Stimulated activated CD4-positive, alpha-beta T cell treated with anti-CD3 and anti-CD28 coated beads, TNF-alpha, amount 100 ng/mL, for 24 hours (primary cell): ENCODE measurements around the gene WDR83.
A peak's percentile ranks its signal among the peaks of the same experiment; 100 is the strongest.
"Not testable (repeated sequence)": the region's sequence is repeated elsewhere in the genome, so short reads cannot be mapped to it uniquely, and the experiment has no call there.

Experiments used
- DNase-seq, 3 experiments: peaks; one replicate each; pipeline ENCODE4 v3.0.0-alpha.2; 2020; ENCODE audit warnings: low read depth in 3 of 3

Gene WDR83

GRCh38 chr19:12666265-12667048 lies at the start of gene WDR83, which contains the start of gene MAN2B1:
WDR83 (plus strand) TSS chr19:12666807; CDS start chr19:12669791, 2,984 bp downstream.
MAN2B1 (minus strand) TSS chr19:12666742; CDS start chr19:12666701, 41 bp downstream.
- peak; percentile 66 to 82 (median 67) for DNase-seq

DNA sequence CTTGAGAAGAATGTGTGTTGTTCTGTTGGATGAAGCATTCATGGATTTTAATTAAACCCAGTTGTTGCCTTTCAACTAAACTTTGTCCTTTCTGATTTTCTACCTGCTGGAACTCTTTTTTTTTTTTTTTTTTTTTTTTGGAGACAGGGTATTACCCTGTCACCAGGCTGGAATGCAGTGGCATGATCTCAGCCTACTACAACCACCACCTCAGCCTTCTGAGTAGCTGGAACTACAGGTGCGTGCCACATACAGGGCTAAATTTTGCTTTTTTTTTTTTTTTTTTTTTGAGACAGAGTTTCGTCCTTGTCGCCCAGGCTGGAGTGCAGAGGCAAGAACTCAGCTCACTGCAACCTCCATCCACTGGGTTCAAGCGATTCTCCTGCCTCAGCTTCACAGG lies 49.0 kb upstream of the WDR83 start:
- no peak for DNase-seq

GRCh38 chr19:12621253-12622024 lies 45.2 kb upstream of the WDR83 start:
- not testable (repeated sequence) for DNase-seq

DNA sequence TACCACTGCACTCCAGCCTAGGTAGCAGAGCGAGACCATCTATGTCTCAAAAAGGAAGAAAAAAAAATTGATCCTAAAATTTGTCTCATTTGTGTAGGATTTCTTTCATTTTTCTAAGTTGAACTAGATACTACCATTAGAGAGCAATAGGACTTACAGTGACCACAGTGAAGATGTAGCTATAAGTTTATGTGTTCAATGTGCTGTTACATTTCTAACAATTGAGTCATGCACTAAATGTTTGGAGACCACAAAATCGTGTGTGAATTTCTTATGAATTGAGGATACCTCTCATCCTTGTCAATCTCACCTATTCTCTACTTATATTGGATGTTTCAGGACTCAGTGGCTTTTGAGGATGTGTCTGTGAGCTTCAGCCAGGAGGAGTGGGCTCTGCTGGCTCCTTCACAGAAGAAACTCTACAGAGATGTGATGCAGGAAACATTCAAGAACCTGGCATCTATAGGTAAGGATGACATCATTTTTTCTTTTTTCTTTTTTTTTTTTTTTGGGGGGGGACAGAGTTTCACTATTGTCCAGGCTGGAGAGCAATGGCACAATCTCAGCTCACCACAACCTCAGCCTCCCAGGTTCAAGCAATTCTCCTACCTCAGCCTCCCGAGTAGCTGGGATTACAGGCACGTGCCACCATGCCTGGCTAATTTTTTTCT lies 43.1 kb upstream of the WDR83 start:
- DNase-seq: no peak

GRCh38 chr19:12626958-12627357 lies 39.6 kb upstream of the WDR83 start:
- DNase-seq: no peak

GRCh38 chr19:12628040-12629022 lies 38.3 kb upstream of the WDR83 start:
- no peak for DNase-seq

- DNase-seq: no peak
Measured at GRCh38 chr19:12629215-12629614, 37.4 kb upstream of the WDR83 start.

DNA sequence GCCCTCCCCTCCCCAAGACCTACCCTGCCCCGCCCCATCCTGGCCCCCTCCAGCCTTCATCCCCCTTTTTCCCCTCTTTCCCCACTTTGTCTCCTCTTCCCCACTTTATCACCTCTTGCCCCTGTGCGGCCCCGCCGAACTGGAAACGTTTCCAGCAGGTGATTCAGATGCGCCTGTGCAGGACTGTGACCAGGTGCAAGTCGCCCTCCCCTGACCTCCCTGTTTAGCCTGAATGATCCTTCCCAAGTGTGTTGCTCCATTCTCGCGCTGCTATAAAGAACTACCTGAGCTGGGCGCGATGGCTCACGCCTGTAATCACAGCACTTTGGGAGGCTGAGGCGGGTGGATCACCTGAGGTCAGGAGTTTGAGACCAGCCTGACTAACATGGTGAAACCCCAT lies 30.0 kb upstream of the WDR83 start:
- DNase-seq: no peak

DNA sequence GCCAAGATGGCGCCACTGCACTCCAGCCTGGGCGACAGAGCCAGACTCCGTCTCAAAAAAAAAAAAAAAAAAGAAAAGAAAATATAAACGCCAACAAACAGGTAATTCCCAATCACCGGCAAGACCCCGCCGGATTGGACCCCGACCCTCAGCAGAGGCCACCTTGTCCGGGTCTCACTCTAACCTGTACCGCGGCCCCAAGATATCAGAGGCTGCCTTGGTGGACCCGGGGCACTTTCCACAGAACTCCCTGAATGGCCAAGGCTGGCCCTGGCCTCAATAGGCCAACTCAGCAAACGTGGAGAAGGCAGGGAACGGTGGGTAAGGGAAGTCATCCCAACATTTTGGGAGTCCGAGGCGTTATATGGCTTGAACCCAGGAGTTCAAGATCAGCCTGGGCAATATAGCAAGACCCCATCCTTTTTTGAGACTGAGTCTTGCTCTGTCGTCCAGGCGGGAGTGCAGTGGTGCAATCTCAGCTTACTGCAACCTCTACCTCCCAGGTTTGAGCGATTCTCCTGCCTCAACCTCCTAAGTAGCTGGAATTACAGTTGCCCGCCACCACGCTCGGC lies 27.9 kb upstream of the WDR83 start:
- no peak for DNase-seq

GRCh38 chr19:12639901-12640613 lies 26.6 kb upstream of the WDR83 start:
- peak; percentile 77 to 88 (median 82) for DNase-seq

DNA sequence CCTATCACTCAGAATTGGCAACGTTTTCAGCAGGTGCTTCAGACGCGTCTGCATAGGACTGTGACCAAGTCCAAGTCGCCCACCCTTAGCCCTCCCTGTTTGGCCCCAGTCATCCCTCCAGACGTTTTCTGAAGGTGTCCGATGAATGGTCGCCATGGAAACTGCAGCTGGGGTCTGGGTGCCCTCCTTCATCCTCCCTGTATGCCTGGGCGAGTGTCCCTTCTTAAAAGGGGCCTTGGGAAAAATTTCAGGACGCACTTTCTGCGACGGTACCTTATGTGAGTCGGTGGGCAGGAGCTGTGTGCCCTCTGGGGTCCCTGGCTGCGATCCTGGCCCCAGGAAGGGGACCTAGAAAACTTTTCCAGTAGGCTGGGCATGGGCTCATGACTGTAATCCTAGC lies 25.2 kb upstream of the WDR83 start:
- no peak for DNase-seq

DNA sequence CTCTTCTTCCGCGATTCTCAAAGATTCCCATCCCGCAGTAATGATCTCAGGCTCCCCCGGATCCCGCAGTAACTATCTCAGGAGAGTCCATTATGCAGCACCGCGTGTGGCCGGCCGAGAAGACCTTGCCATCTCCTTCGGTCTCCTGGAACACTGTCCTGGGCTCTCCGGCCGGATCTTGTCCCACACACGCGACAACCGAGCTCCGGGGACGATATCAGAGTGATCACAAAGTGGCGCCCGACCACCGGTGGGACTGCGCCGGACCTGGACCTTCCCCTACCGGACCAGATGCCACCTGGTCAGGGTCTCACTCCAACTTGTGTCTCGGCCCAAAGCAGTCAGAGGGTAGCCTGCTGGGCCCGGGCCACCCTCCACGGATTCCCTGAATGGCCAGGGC lies 24.1 kb upstream of the WDR83 start:
- DNase-seq: no peak

GRCh38 chr19:12643716-12644115 lies 22.9 kb upstream of the WDR83 start:
- DNase-seq: not testable (repeated sequence)

DNA sequence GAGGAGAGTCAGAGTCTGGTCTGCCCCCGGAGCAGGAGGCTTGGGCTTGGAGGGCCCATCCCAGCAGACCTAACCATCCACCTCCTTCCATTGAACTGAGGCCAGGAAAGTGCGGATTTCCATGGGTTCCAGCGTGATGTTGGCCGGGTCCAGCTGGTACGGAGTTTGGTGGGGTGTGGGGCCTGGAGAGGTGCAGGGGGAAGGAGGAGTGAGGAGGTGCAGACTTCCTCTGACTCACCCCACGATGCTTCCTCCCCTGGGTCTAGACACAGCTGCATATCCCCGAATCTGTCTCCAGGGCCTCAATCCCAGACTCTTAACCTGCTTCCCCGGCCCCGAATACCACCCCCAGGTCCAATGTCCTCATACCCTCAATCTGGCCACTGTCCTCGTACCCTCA lies 20.1 kb upstream of the WDR83 start:
- no peak for DNase-seq

DNA sequence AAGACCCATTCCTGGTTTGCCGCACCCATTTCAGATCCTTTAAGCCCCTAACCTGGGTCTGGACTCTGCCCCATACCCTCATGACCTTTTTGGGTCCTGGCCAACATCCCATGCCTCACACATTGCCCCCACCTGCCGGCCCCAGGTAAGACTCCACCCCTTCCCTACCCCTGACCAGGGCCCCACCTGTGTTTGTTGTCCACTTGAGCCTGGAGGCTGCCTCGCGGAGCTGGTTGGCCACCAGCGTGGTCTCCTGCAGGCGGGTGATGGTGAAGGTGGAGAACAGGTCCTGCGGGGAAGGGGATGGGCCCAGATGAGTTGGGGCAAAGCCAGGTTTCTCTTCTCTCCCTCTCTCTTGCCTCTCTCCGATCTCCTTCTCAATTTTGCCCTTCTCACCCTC lies 19.6 kb upstream of the WDR83 start:
- DNase-seq: no peak

GRCh38 chr19:12647490-12648071 lies 19.0 kb upstream of the WDR83 start:
- DNase-seq: peak in 1 of 3 experiments; percentile 41

- no peak for DNase-seq
Measured at GRCh38 chr19:12648088-12648487, 18.5 kb upstream of the WDR83 start.

GRCh38 chr19:12649941-12650340 lies 16.7 kb upstream of the WDR83 start:
- no peak for DNase-seq

DNA sequence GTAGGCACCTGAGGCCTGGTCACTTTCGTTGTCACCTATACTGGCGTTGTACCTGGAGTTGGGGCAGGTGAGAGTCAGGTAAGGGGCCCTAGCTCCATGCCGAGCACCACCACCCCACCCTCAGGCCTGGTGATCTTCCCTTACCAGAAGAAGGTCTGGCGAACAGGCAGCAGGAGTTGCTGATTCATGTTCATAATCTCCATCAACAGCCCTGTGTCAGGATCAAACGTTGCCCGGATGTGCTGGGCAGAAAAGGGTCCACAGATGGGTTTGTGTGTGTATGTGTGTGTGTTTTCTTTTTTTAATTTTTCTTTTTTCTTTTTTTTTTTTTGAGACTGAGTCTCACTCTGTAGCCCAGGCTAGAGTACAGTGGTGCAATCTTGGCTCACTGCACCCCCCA lies 14.4 kb upstream of the WDR83 start:
- DNase-seq: no peak

DNA sequence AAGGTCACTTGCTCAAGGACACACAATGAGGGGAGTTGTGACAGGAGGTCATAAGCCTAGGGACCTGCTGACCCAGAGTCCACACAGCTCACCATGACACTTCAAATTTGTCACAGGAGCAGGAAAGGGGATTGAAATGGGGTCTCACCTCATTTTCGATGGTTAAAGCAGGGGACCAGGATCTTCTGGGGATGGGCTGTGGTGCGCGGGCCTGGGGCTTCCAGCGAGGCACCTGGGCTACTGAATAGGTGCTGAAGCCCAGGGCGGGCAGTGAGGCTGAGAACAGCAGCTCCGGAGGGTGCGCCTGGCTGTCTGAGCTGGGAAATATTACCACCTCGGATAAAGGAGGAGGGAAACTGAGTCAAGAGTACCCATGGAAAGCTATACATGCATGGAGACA lies 11.1 kb upstream of the WDR83 start:
- no peak for DNase-seq
